HEK293T (cell line): ENCODE data around the gene SPIRE2.

Experiments used
- BHLHE40 ChIP-seq: fragments of 450-650 bp; IDR thresholded peaks from 2 replicates; pipeline ENCODE4 v1.6.1; 2016; ENCODE audit warnings: mild to moderate bottlenecking, moderate library complexity, borderline replicate concordance
- FOXM1 ChIP-seq: fragments of 450-650 bp; IDR thresholded peaks from 2 replicates; pipeline ENCODE4 v1.6.1; 2017; ENCODE audit warnings: mild to moderate bottlenecking, borderline replicate concordance
- SP1 ChIP-seq: fragments of 450-650 bp; IDR thresholded peaks from 2 replicates; pipeline ENCODE4 v1.6.1; 2017
- TF ChIP-seq, protein P1 (sequence below): fragments of 450-650 bp; IDR thresholded peaks from 2 replicates; pipeline ENCODE4 v1.6.1; 2016

DNA sequence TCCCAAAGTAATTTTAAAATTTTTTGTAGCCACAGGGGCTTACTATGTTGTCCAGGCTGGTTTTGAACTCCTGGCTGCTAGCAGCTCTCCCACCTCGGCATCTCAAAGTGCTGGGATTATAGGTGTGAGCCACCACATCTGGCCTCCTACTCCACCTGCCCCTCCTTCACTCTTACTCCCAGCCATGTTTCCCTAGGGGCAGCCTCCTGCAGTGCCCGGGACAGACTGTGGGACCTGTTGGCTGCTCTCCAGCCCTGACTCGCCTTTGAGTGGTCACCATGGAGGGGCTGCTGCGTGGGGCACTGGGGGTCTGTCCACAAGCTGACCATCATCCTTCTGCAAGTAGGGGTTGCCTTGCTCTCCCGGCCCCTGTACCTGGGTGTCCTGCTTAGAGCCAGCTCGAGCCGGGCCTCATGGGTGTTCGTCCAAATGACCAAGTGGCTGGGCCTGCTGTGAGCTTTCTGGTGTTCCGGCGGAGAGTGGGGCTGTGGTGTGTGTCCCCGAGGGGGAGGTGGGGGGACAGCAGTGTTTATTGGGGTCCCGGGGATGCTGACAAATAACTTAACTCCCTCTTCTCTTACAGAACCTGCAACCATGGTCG is 16.6 kb downstream of the SPIRE2 start:
- TF ChIP-seq, protein P1, sequence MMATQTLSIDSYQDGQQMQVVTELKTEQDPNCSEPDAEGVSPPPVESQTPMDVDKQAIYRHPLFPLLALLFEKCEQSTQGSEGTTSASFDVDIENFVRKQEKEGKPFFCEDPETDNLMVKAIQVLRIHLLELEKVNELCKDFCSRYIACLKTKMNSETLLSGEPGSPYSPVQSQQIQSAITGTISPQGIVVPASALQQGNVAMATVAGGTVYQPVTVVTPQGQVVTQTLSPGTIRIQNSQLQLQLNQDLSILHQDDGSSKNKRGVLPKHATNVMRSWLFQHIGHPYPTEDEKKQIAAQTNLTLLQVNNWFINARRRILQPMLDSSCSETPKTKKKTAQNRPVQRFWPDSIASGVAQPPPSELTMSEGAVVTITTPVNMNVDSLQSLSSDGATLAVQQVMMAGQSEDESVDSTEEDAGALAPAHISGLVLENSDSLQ: no peak
- TF ChIP-seq BHLHE40 (no peak), FOXM1 (no peak), SP1 (no peak)
